GM19025 (cell line): Measurements from ENCODE around the gene SP140L.
"Not testable (repeated sequence)": the region's sequence is repeated elsewhere in the genome, so short reads cannot be mapped to it uniquely, and the experiment has no call there.

ENCODE experiments used
- ATAC-seq: cut with Tn5 transposase; IDR thresholded peaks from one replicate; pipeline ENCODE4 v1.9.1; 2021; ENCODE audit warnings: mild to moderate bottlenecking, low read depth, moderate library complexity; ENCODE audit not compliant: unreplicated experiment

Gene SP140L

GRCh38 chr2:230322561-230323384 lies 4.2 kb upstream of the SP140L start:
- no peak for ATAC-seq

GRCh38 chr2:230323385-230324106 lies 3.4 kb upstream of the SP140L start:
- ATAC-seq = no peak

GRCh38 chr2:230324503-230324902 lies 2.5 kb upstream of the SP140L start:
- ATAC-seq = no peak

GRCh38 chr2:230325316-230326243 lies 1.4 kb upstream of the SP140L start:
- ATAC-seq = no peak

GRCh38 chr2:230327418-230328154 lies 593 bp downstream of the SP140L start:
- ATAC-seq = peak; percentile 54

GRCh38 chr2:230328155-230328458 lies 1.1 kb downstream of the SP140L start:
- ATAC-seq = no peak

- no peak for ATAC-seq
These were observed 3.1 kb downstream of the SP140L start for GRCh38 chr2:230329946-230330605.

GRCh38 chr2:230330725-230331124 lies 3.7 kb downstream of the SP140L start:
- no peak for ATAC-seq

GRCh38 chr2:230335461-230335863 lies 8.5 kb downstream of the SP140L start:
- ATAC-seq = no peak

GRCh38 chr2:230335864-230336506 lies 9.0 kb downstream of the SP140L start:
- no peak for ATAC-seq

GRCh38 chr2:230341936-230342528 lies 15.0 kb downstream of the SP140L start:
- ATAC-seq = not testable (repeated sequence)

- not testable (repeated sequence) for ATAC-seq
These were observed 16.1 kb downstream of the SP140L start for GRCh38 chr2:230343041-230343624.

GRCh38 chr2:230343747-230344146 lies 16.8 kb downstream of the SP140L start:
- ATAC-seq = no peak

- no peak for ATAC-seq
These were observed 19.5 kb downstream of the SP140L start for GRCh38 chr2:230346465-230346864.

- no peak for ATAC-seq
These were observed 20.0 kb downstream of the SP140L start for GRCh38 chr2:230346921-230347533.

- no peak for ATAC-seq
These were observed 20.8 kb downstream of the SP140L start for GRCh38 chr2:230347659-230348305.

- ATAC-seq = no peak
These were observed 21.8 kb downstream of the SP140L start for GRCh38 chr2:230348787-230349186.

GRCh38 chr2:230356084-230356483 lies 29.1 kb downstream of the SP140L start:
- no peak for ATAC-seq
